ENCODE results near the gene HEPACAM2.

Gene HEPACAM2

GRCh38 chr7:93146472-93147141 is 79.7 kb downstream of the HEPACAM2 start:
- DNase-seq = no peak

GRCh38 chr7:93146036-93146435 is 80.2 kb downstream of the HEPACAM2 start:
- no peak for DNase-seq

GRCh38 chr7:93145354-93145753 is 80.9 kb downstream of the HEPACAM2 start:
- DNase-seq = no peak

GRCh38 chr7:93142127-93142526 is 84.1 kb downstream of the HEPACAM2 start:
- no peak for DNase-seq

GRCh38 chr7:93140582-93141191 is 85.6 kb downstream of the HEPACAM2 start:
- DNase-seq = no peak

GRCh38 chr7:93138576-93138975 is 87.7 kb downstream of the HEPACAM2 start:
- no peak for DNase-seq

Data from activated CD8-positive, alpha-beta memory T cell treated with anti-CD3 and anti-CD28 coated beads, Interleukin-2, amount 50 U/mL, for 48 hours (primary cell).